Lower leg skin (tissue), 3 donors: Measurements from ENCODE around the gene PEAR1.

Experiments
- CTCF ChIP-seq, 3 donors: fragments of 450-650 bp; IDR thresholded peaks; one replicate each; pipeline ENCODE4 v1.5.1; 2016; ENCODE audit warnings: antibody characterized with exemption in 3 of 3, mild to moderate bottlenecking in 3 of 3, moderate library complexity in 2 of 3
- POLR2A ChIP-seq, 2 donors: fragments of 450-650 bp; IDR thresholded peaks; one replicate each; pipeline ENCODE4 v1.6.1; 2016 to 2017; ENCODE audit warnings: antibody characterized with exemption in 2 of 2, mild to moderate bottlenecking in 1 of 2, moderate library complexity in 1 of 2

- no peak for TF ChIP-seq CTCF (IDR thresholded peaks at IDR 0.05)
- TF ChIP-seq POLR2A (IDR thresholded peaks at IDR 0.05) = no peak
Observed at GRCh38 chr1:156913809-156914387, 20.4 kb downstream of the PEAR1 start.
